HEK293T (cell line): ENCODE measurements around the gene RNFT2.

Experiments used
- BHLHE40 ChIP-seq: fragments of 450-650 bp; IDR thresholded peaks from 2 replicates; pipeline ENCODE4 v1.6.1; 2016; ENCODE audit warnings: mild to moderate bottlenecking, moderate library complexity, borderline replicate concordance
- ELF4 ChIP-seq: fragments of 450-650 bp; IDR thresholded peaks from 2 replicates; pipeline ENCODE4 v1.6.1; 2017; ENCODE audit warnings: antibody characterized with exemption
- FOXK2 ChIP-seq: fragments of 450-650 bp; IDR thresholded peaks from 2 replicates; pipeline ENCODE4 v1.6.1; 2016; ENCODE audit warnings: mild to moderate bottlenecking
- FOXM1 ChIP-seq: fragments of 450-650 bp; IDR thresholded peaks from 2 replicates; pipeline ENCODE4 v1.6.1; 2017; ENCODE audit warnings: mild to moderate bottlenecking, borderline replicate concordance
- HDGF ChIP-seq: fragments of 450-650 bp; IDR thresholded peaks from 2 replicates; pipeline ENCODE4 v1.6.1; 2017; ENCODE audit warnings: antibody characterized with exemption, borderline replicate concordance
- LEF1 ChIP-seq: fragments of 450-650 bp; IDR thresholded peaks from 2 replicates; pipeline ENCODE4 v1.6.1; 2017; ENCODE audit warnings: mild to moderate bottlenecking, borderline replicate concordance
- SP1 ChIP-seq: fragments of 450-650 bp; IDR thresholded peaks from 2 replicates; pipeline ENCODE4 v1.6.1; 2017
- TARDBP ChIP-seq: fragments of 450-650 bp; IDR thresholded peaks from 2 replicates; pipeline ENCODE4 v1.6.1; 2016

DNA sequence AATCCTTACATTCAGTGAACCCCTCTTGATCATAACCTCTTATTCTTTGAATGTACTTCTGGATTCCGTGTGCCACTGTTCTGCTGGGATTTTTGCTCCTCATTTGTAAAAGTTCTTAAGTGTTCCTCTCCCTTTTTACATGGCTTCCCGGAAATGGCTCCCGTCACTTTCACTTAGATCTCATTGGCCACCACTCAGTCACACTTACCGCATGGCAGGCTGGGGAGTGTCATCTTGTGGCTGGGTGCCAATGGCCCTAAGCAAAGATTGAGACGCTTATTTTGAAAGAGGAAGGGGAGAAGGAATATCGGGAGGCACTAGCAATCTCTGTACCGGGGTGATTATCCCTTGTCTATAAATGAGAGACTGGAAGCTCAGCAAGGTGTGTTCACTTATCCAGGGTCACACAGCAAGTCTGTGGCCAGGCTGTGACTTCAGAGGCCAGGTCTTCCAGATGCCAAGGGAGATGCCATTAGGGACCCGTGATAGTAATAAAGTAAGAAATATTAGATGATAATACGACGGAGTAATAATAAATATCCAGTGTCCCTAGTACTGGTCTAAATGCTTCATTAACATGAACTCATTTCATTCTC lies 68.8 kb downstream of the RNFT2 start:
- TF ChIP-seq TARDBP (no peak), BHLHE40 (no peak), SP1 (no peak), HDGF (no peak), ELF4 (no peak), FOXM1 (no peak), FOXK2 (no peak), LEF1 (no peak)
